Measurements from ENCODE around the gene PIK3CA. TPM values are rescaled to one million over a fixed set of nuclear protein-coding genes. Genes with fewer than 3 reads are reported as not detected.
"Not testable (repeated sequence)": the region's sequence is repeated elsewhere in the genome, so short reads cannot be mapped to it uniquely, and the experiment has no call there.

PIK3CA gene
- total RNA-seq, 4 donors from 2014 or later: 19.0 to 39.8 (median 22.4) TPM

GRCh38 chr3:179192542-179192941 lies 44.4 kb downstream of the PIK3CA start:
- Histone ChIP-seq H3K4me1 (peaks cover 7 to 14% of the 10 kb centered on the region in 2 donors), H3K36me3 (no peaks in the 10 kb centered on the region), H3K4me3 (replicated peaks in 1 of 3) (no peak overlapping the region), H3K27ac (no peak overlapping the region), H3K9me3 (no peaks in the 10 kb centered on the region), H3K27me3 (no peaks in the 10 kb centered on the region)
- 91% methylated on average over 3 of the region's 3 CpGs for WGBS, 2 donors
- no peak for TF ChIP-seq CTCF (IDR thresholded peaks at IDR 0.05)
- no peak for TF ChIP-seq POLR2A (IDR thresholded peaks at IDR 0.05)
- no peak for DNase-seq
- intact Hi-C loops (cut with DNase I): no loop called here

- no peak for TF ChIP-seq CTCF (IDR thresholded peaks at IDR 0.05)
- intact Hi-C loops (cut with DNase I): no loop called here
- WGBS, 2 donors: 86 to 89% methylated on average over 4 of the region's 4 CpGs
- H3K27ac ChIP-seq: no peak overlapping the region
- no peaks in the 10 kb centered on the region for H3K36me3 ChIP-seq
- peaks cover under 1 to 14% of the 10 kb centered on the region in 2 donors for H3K4me1 ChIP-seq
- no peak for DNase-seq
- no peaks in the 10 kb centered on the region for H3K27me3 ChIP-seq
- H3K9me3 ChIP-seq: no peaks in the 10 kb centered on the region
- H3K4me3 ChIP-seq (replicated peaks in 1 of 3): no peak overlapping the region
Measured at GRCh38 chr3:179194931-179195330, 46.8 kb downstream of the PIK3CA start.

GRCh38 chr3:179196098-179196497 lies 47.9 kb downstream of the PIK3CA start:
- H3K9me3 ChIP-seq: no peaks in the 10 kb centered on the region
- intact Hi-C loops (cut with DNase I): no loop called here
- TF ChIP-seq CTCF (IDR thresholded peaks at IDR 0.05): no peak
- no peak for TF ChIP-seq POLR2A (IDR thresholded peaks at IDR 0.05)
- no peaks in the 10 kb centered on the region for H3K36me3 ChIP-seq
- H3K4me3 ChIP-seq (replicated peaks in 1 of 3): no peak overlapping the region
- peaks cover 0 to 14% of the 10 kb centered on the region in 2 donors for H3K4me1 ChIP-seq
- no peak overlapping the region for H3K27ac ChIP-seq
- no peaks in the 10 kb centered on the region for H3K27me3 ChIP-seq
- DNase-seq: no peak
- 23 to 37% methylated on average over 1 of the region's 1 CpG for WGBS, 2 donors

- 83 to 90% methylated on average over 4 of the region's 4 CpGs for WGBS, 2 donors
- no peak overlapping the region for H3K27ac ChIP-seq
Measured at GRCh38 chr3:179196700-179197099, 48.5 kb downstream of the PIK3CA start.

GRCh38 chr3:179200790-179201189 lies 52.6 kb downstream of the PIK3CA start:
- 94 to 99% methylated on average over 2 of the region's 2 CpGs for WGBS, 2 donors
- peaks cover 0 to 9% of the 10 kb centered on the region in 2 donors for H3K36me3 ChIP-seq
- intact Hi-C loops (cut with DNase I): loop anchor here (10.0 kb wide), 1 partner anchor 46 kb away; no protein-coding TSS in a partner anchor

More at GRCh38 chr3:179196700-179197099, 48.5 kb downstream of the PIK3CA start:
- TF ChIP-seq CTCF (IDR thresholded peaks at IDR 0.05) (no peak), POLR2A (IDR thresholded peaks at IDR 0.05) (no peak)
- intact Hi-C loops (cut with DNase I): no loop called here
- H3K9me3 ChIP-seq: no peaks in the 10 kb centered on the region
- no peak for DNase-seq
- peaks cover 0 to 4% of the 10 kb centered on the region in 2 donors for H3K36me3 ChIP-seq
- H3K27me3 ChIP-seq: no peaks in the 10 kb centered on the region
- peaks cover 0 to 14% of the 10 kb centered on the region in 2 donors for H3K4me1 ChIP-seq
- no peak overlapping the region for H3K4me3 ChIP-seq (replicated peaks in 1 of 3)

GRCh38 chr3:179215550-179215949 lies 67.4 kb downstream of the PIK3CA start:
- H3K36me3 ChIP-seq; DNase-seq; H3K4me3 ChIP-seq (replicated peaks in 1 of 3); H3K27ac ChIP-seq; H3K4me1 ChIP-seq; intact Hi-C loops (cut with DNase I); H3K9me3 ChIP-seq; H3K27me3 ChIP-seq: not testable (repeated sequence)
- WGBS, 2 donors: 100% methylated on average over 1 of the region's 1 CpG

More at GRCh38 chr3:179200790-179201189, 52.6 kb downstream of the PIK3CA start:
- Histone ChIP-seq H3K27ac (no peak overlapping the region), H3K9me3 (no peaks in the 10 kb centered on the region), H3K27me3 (no peaks in the 10 kb centered on the region), H3K4me1 (peaks cover 0 to 10% of the 10 kb centered on the region in 2 donors), H3K4me3 (replicated peaks in 1 of 3) (no peak overlapping the region)
- DNase-seq: no peak
- TF ChIP-seq POLR2A (IDR thresholded peaks at IDR 0.05) (no peak), CTCF (IDR thresholded peaks at IDR 0.05) (no peak)

GRCh38 chr3:179218213-179218612 lies 70.1 kb downstream of the PIK3CA start:
- H3K27ac ChIP-seq; H3K4me1 ChIP-seq; H3K4me3 ChIP-seq (replicated peaks in 1 of 3); H3K36me3 ChIP-seq; intact Hi-C loops (cut with DNase I); H3K9me3 ChIP-seq; DNase-seq; H3K27me3 ChIP-seq: not testable (repeated sequence)
- 84 to 98% methylated on average over 1 of the region's 1 CpG for WGBS, 2 donors
